Keratinocyte (primary cell): ENCODE results near the gene RNF152. TPM values are rescaled to one million over a fixed set of nuclear protein-coding genes. Genes with fewer than 3 reads are reported as not detected.

Experiments
- DNase-seq: peaks from one replicate; pipeline ENCODE4 v3.0.0-alpha.2; 2011; ENCODE audit warnings: low read depth, missing footprints, low spot score
- FAIRE-seq: peaks from 2 replicates; lab custom pipeline; 2011; peaks lifted over from hg19 to GRCh38; lab: Jason Lieb, UNC
- H2AFZ ChIP-seq: 2 replicates; pipeline ENCODE4 v1.6.0; 2012; ENCODE audit warnings: low read length, control low read depth, inconsistent platforms; ENCODE audit not compliant: control insufficient read depth
- H3K27ac ChIP-seq: 2 replicates; pipeline ENCODE4 v1.5.1; 2011; ENCODE audit warnings: low read length; ENCODE audit not compliant: control insufficient read depth, insufficient read depth
- H3K27me3 ChIP-seq: 3 replicates; pipeline ENCODE4 v1.6.0; 2011; ENCODE audit warnings: low read length; ENCODE audit not compliant: control insufficient read depth, insufficient read depth; ENCODE audit errors: extremely low read depth
- H3K36me3 ChIP-seq, 2 experiments: 2 replicates in 1 of 2; 3 replicates in 1 of 2; pipeline ENCODE4 v1.5.1; 2011; ENCODE audit warnings: low read length in 2 of 2, mild to moderate bottlenecking in 1 of 2; ENCODE audit not compliant: control insufficient read depth in 2 of 2, insufficient read depth in 2 of 2; ENCODE audit errors: extremely low read depth in 1 of 2
- H3K4me1 ChIP-seq: 3 replicates; pipeline ENCODE4 v1.5.1; 2011; ENCODE audit warnings: low read length; ENCODE audit not compliant: control insufficient read depth, insufficient read depth; ENCODE audit errors: extremely low read depth
- H3K4me2 ChIP-seq: 3 replicates; pipeline ENCODE4 v1.6.0; 2011; ENCODE audit warnings: low read depth, low read length; ENCODE audit not compliant: control insufficient read depth, insufficient read depth; ENCODE audit errors: extremely low read depth
- H3K4me3 ChIP-seq, 3 experiments: fragments of 200-600 bp in 1 of 3; sonication (generic) in 1 of 3; 2 replicates in 2 of 3; 3 replicates in 1 of 3; pipeline ENCODE4 v1.5.1; 2011 to 2016; ENCODE audit warnings: low read length in 3 of 3, mild to moderate bottlenecking in 3 of 3, control low read depth in 2 of 3, inconsistent platforms in 1 of 3, low read depth in 1 of 3, mixed read lengths in 1 of 3, mixed run types in 1 of 3, moderate library complexity in 1 of 3; ENCODE audit not compliant: control insufficient read depth in 2 of 3, insufficient read depth in 2 of 3; ENCODE audit errors: extremely low read depth in 1 of 3
- H3K79me2 ChIP-seq: 2 replicates; pipeline ENCODE4 v1.6.0; 2012; ENCODE audit warnings: low read length; ENCODE audit not compliant: control insufficient read depth, insufficient read depth
- H3K9ac ChIP-seq: 3 replicates; pipeline ENCODE4 v1.6.0; 2011; ENCODE audit warnings: low read length; ENCODE audit not compliant: control insufficient read depth, insufficient read depth; ENCODE audit errors: extremely low read depth
- H3K9me1 ChIP-seq: 3 replicates; pipeline ENCODE4 v1.6.0; 2011; ENCODE audit warnings: low read length; ENCODE audit not compliant: control insufficient read depth, insufficient read depth; ENCODE audit errors: extremely low read depth
- H3K9me3 ChIP-seq: 2 replicates; pipeline ENCODE4 v1.5.1; 2012; ENCODE audit warnings: low read depth, low read length; ENCODE audit not compliant: control insufficient read depth
- H4K20me1 ChIP-seq: 3 replicates; pipeline ENCODE4 v1.6.0; 2011; ENCODE audit warnings: low read length; ENCODE audit not compliant: control insufficient read depth, insufficient read depth; ENCODE audit errors: extremely low read depth
- EZH2 ChIP-seq: IDR thresholded peaks from one replicate; pipeline ENCODE4 v1.6.1; 2012; ENCODE audit warnings: inconsistent platforms, mild to moderate bottlenecking, low read length, moderate library complexity
- dilution Hi-C: fragments of 300-500 bp; cut with MboI; formaldehyde crosslinking; loops from one replicate; pipeline ENCODE4 v1.7.0; 2020; ENCODE audit warnings: low sequenced_read_pairs; ENCODE audit not compliant: extremely low pct_ligation_motif_present
- polyA plus RNA-seq, 5 experiments: library from polyadenylated mRNA; depleted of rRNA in 3 of 5; stranded (reverse) in 3 of 5; stranded (forward) in 1 of 5; unstranded in 1 of 5; fragments of >200 nt; gene quantifications; 1 replicate in 1 of 5; 2 replicates in 3 of 5; 3 replicates in 1 of 5; pipeline versions ENCODE4 v1.2.1 to v1.2.3, GENCODE V29; 2011 to 2012; ENCODE audit warnings: missing spikeins in 2 of 5, low read depth in 1 of 5, low replicate concordance in 1 of 5
- TF ChIP-seq, protein P1 (sequence below), 3 experiments: IDR thresholded peaks in 1 of 3; conservative IDR thresholded peaks in 1 of 3; optimal IDR thresholded peaks in 1 of 3; 2 replicates in 2 of 3; 3 replicates in 1 of 3; pipeline versions ENCODE3 to v1.5.1; 2011; ENCODE audit warnings: low read length in 3 of 3, mild to moderate bottlenecking in 3 of 3, moderate library complexity in 2 of 3, control low read depth in 1 of 3, inconsistent platforms in 1 of 3; ENCODE audit not compliant: insufficient read depth in 2 of 3; ENCODE audit errors: extremely low read depth in 1 of 3

The RNF152 gene
- polyA plus RNA-seq, 1 donor (not counting 4 experiments of a cell fraction or from before 2014, with no cell fraction given) = 10.1 TPM

DNA sequence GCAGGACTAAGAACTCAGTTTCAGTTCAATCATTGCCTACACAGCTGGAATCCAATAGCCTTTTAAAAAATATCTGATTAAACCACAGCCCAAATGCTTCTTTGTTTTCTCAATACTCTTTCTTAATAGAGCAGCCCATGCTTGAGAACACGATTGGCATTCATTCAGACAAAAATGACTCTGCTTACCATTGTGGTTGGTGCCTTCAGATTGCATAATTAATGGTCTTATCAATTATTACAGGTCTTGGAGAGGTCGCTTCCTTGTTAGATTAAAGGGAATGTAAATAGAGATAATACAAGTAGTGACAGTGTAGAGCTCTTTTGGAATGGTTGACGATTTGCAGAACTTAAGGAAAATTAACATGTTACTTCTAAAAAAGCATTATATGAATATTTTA lies 107.2 kb downstream of the RNF152 start:
- Histone ChIP-seq H3K9me3 (no peaks in the 10 kb centered on the region), H3K79me2 (no peaks in the 10 kb centered on the region), H3K4me3 (no peak overlapping the region), H2AFZ (no peak overlapping the region), H3K9me1 (no peaks in the 10 kb centered on the region), H3K27ac (no peak overlapping the region), H3K36me3 (no peaks in the 10 kb centered on the region), H3K9ac (no peak overlapping the region), H3K4me2 (no peak overlapping the region), H3K27me3 (no peaks in the 10 kb centered on the region), H3K4me1 (no peaks in the 10 kb centered on the region), H4K20me1 (no peaks in the 10 kb centered on the region)
- DNase-seq (no peak), FAIRE-seq (no peak)
- TF ChIP-seq, protein P1, sequence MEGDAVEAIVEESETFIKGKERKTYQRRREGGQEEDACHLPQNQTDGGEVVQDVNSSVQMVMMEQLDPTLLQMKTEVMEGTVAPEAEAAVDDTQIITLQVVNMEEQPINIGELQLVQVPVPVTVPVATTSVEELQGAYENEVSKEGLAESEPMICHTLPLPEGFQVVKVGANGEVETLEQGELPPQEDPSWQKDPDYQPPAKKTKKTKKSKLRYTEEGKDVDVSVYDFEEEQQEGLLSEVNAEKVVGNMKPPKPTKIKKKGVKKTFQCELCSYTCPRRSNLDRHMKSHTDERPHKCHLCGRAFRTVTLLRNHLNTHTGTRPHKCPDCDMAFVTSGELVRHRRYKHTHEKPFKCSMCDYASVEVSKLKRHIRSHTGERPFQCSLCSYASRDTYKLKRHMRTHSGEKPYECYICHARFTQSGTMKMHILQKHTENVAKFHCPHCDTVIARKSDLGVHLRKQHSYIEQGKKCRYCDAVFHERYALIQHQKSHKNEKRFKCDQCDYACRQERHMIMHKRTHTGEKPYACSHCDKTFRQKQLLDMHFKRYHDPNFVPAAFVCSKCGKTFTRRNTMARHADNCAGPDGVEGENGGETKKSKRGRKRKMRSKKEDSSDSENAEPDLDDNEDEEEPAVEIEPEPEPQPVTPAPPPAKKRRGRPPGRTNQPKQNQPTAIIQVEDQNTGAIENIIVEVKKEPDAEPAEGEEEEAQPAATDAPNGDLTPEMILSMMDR (optimal IDR thresholded peaks at IDR 0.05 in 1 of 3, IDR thresholded peaks at IDR 0.05 in 1 of 3, conservative IDR thresholded peaks at IDR 0.05 in 1 of 3; ENCODE audit: extremely low read depth in 1 of 3, insufficient read depth in 2 of 3, low read length in 3 of 3) = no peak
- dilution Hi-C loops = no loop called here

DNA sequence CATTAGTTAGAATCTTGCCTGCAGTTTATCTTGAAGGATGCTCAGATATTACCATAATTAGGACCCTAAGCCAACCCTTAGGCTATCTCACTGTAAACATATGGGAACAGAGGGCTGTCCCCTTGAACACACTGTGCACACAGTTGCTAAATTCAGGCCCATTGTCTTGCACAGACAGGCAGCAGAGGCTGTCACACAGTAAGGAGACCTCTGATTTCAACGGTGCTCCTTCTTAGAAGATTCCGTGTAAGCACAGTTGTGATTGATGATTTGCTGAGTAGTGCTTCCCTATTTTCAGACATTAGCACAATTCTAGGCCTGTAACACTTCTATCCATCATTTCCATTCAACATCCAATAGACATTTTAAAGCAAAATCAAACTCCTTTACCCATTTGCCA lies 108.0 kb downstream of the RNF152 start:
- H3K27ac ChIP-seq = no peak overlapping the region
- dilution Hi-C loops = no loop called here

More for the DNA sequence above, 108.0 kb downstream of the RNF152 start:
- H2AFZ ChIP-seq = no peak overlapping the region
- FAIRE-seq (no peak), DNase-seq (no peak)
- no peak overlapping the region for H3K9ac ChIP-seq
- no peaks in the 10 kb centered on the region for H3K36me3 ChIP-seq
- H3K4me2 ChIP-seq = no peak overlapping the region
- TF ChIP-seq, protein P1 (optimal IDR thresholded peaks at IDR 0.05 in 1 of 3, IDR thresholded peaks at IDR 0.05 in 1 of 3, conservative IDR thresholded peaks at IDR 0.05 in 1 of 3; ENCODE audit: extremely low read depth in 1 of 3, insufficient read depth in 2 of 3, low read length in 3 of 3) = no peak
- no peak for TF ChIP-seq EZH2
- H3K4me1 ChIP-seq = no peaks in the 10 kb centered on the region
- no peak overlapping the region for H3K4me3 ChIP-seq
- no peaks in the 10 kb centered on the region for H4K20me1 ChIP-seq
- H3K27me3 ChIP-seq = no peaks in the 10 kb centered on the region
- H3K9me3 ChIP-seq = no peaks in the 10 kb centered on the region
- H3K79me2 ChIP-seq = no peaks in the 10 kb centered on the region
- no peaks in the 10 kb centered on the region for H3K9me1 ChIP-seq
